WTC11 (cell line): ENCODE data around the gene CCNB1. TPM values are rescaled to one million over a fixed set of nuclear protein-coding genes. Genes with fewer than 3 reads are reported as not detected.

Experiments
- AFF4 ChIP-seq: sonication (generic); formaldehyde crosslinking; IDR thresholded peaks from 2 replicates; pipeline ENCODE4 v1.8.1; 2023; ENCODE audit warnings: mild to moderate bottlenecking, missing genetic modification reagents, borderline replicate concordance
- ATF2 ChIP-seq: sonication (generic); formaldehyde crosslinking; IDR thresholded peaks from 2 replicates; pipeline ENCODE4 v1.8.1; 2022; ENCODE audit warnings: low read depth, missing genetic modification reagents, borderline replicate concordance
- ATF3 ChIP-seq: sonication (generic); formaldehyde crosslinking; conservative IDR thresholded peaks from 2 replicates; pipeline ENCODE4 v1.8.1; 2022; ENCODE audit warnings: mild to moderate bottlenecking, missing genetic modification reagents
- CBFB ChIP-seq: sonication (generic); formaldehyde crosslinking; IDR thresholded peaks from 2 replicates; pipeline ENCODE4 v1.8.1; 2022; ENCODE audit warnings: mild to moderate bottlenecking, low read depth, missing genetic modification reagents
- CTCF ChIP-seq: fragments of 200-600 bp; IDR thresholded peaks from 2 replicates; pipeline ENCODE4 v1.8.0; 2022; ENCODE audit warnings: antibody characterized with exemption
- E2F4 ChIP-seq: sonication (generic); formaldehyde crosslinking; IDR thresholded peaks from 2 replicates; pipeline ENCODE4 v1.8.1; 2022; ENCODE audit warnings: low read depth, mild to moderate bottlenecking, moderate library complexity, missing genetic modification reagents, borderline replicate concordance
- GRHL2 ChIP-seq: fragments of 250-450 bp; sonication (Bioruptor Pico); IDR thresholded peaks from 2 replicates; pipeline ENCODE4 v1.8.0; 2022; ENCODE audit warnings: mild to moderate bottlenecking, moderate library complexity; ENCODE audit not compliant: insufficient replicate concordance, severe bottlenecking
- IRF2 ChIP-seq: sonication (generic); formaldehyde crosslinking; IDR thresholded peaks from 2 replicates; pipeline ENCODE4 v1.8.0; 2022; ENCODE audit warnings: low read depth, missing genetic modification reagents, borderline replicate concordance
- KAT7 ChIP-seq: sonication (generic); formaldehyde crosslinking; IDR thresholded peaks from 2 replicates; pipeline ENCODE4 v1.8.1; 2023; ENCODE audit warnings: missing genetic modification reagents, mild to moderate bottlenecking, borderline replicate concordance
- MLX ChIP-seq: sonication (generic); formaldehyde crosslinking; IDR thresholded peaks from 2 replicates; pipeline ENCODE4 v1.8.1; 2023; ENCODE audit warnings: mild to moderate bottlenecking, missing genetic modification reagents, moderate library complexity
- NFATC4 ChIP-seq: fragments of 250-450 bp; sonication (Bioruptor Pico); IDR thresholded peaks from 2 replicates; pipeline ENCODE4 v1.9.0; 2021; ENCODE audit warnings: mild to moderate bottlenecking
- NR1H2 ChIP-seq: sonication (generic); formaldehyde crosslinking; IDR thresholded peaks from 2 replicates; pipeline ENCODE4 v1.9.0; 2021; ENCODE audit warnings: mild to moderate bottlenecking, moderate library complexity, missing genetic modification reagents
- OVOL2 ChIP-seq: fragments of 250-450 bp; sonication (Bioruptor Pico); IDR thresholded peaks from 2 replicates; pipeline ENCODE4 v1.9.0; 2021; ENCODE audit warnings: mild to moderate bottlenecking, borderline replicate concordance
- USF2 ChIP-seq: sonication (generic); formaldehyde crosslinking; IDR thresholded peaks from 2 replicates; pipeline ENCODE4 v1.8.1; 2023; ENCODE audit warnings: mild to moderate bottlenecking, missing genetic modification reagents, moderate library complexity
- total RNA-seq: library from RNA; stranded (reverse); gene quantifications from 3 replicates; pipeline ENCODE4 v1.2.3, GENCODE V29; 2021
- TF ChIP-seq, protein P1 (sequence below): fragments of 250-450 bp; sonication (Bioruptor Pico); IDR thresholded peaks from 2 replicates; pipeline ENCODE4 v1.9.0; 2021; ENCODE audit warnings: mild to moderate bottlenecking, borderline replicate concordance
- TF ChIP-seq, protein P2 (sequence below): sonication (generic); formaldehyde crosslinking; IDR thresholded peaks from 2 replicates; pipeline ENCODE4 v1.8.1; 2023; ENCODE audit warnings: mild to moderate bottlenecking, missing genetic modification reagents
- TF ChIP-seq, protein P3 (sequence below): sonication (generic); formaldehyde crosslinking; IDR thresholded peaks from 2 replicates; pipeline ENCODE4 v1.8.0; 2022; ENCODE audit warnings: mild to moderate bottlenecking, missing genetic modification reagents

Gene CCNB1
- total RNA-seq, 1 experiment from 2014 or later: 312 TPM

- TF ChIP-seq, protein P1, sequence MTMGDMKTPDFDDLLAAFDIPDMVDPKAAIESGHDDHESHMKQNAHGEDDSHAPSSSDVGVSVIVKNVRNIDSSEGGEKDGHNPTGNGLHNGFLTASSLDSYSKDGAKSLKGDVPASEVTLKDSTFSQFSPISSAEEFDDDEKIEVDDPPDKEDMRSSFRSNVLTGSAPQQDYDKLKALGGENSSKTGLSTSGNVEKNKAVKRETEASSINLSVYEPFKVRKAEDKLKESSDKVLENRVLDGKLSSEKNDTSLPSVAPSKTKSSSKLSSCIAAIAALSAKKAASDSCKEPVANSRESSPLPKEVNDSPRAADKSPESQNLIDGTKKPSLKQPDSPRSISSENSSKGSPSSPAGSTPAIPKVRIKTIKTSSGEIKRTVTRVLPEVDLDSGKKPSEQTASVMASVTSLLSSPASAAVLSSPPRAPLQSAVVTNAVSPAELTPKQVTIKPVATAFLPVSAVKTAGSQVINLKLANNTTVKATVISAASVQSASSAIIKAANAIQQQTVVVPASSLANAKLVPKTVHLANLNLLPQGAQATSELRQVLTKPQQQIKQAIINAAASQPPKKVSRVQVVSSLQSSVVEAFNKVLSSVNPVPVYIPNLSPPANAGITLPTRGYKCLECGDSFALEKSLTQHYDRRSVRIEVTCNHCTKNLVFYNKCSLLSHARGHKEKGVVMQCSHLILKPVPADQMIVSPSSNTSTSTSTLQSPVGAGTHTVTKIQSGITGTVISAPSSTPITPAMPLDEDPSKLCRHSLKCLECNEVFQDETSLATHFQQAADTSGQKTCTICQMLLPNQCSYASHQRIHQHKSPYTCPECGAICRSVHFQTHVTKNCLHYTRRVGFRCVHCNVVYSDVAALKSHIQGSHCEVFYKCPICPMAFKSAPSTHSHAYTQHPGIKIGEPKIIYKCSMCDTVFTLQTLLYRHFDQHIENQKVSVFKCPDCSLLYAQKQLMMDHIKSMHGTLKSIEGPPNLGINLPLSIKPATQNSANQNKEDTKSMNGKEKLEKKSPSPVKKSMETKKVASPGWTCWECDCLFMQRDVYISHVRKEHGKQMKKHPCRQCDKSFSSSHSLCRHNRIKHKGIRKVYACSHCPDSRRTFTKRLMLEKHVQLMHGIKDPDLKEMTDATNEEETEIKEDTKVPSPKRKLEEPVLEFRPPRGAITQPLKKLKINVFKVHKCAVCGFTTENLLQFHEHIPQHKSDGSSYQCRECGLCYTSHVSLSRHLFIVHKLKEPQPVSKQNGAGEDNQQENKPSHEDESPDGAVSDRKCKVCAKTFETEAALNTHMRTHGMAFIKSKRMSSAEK (CRISPR knock-in tag): no peak
- TF ChIP-seq MLX (CRISPR knock-in tag) (peak; percentile 84; the same call in 1 of the 2 replicates), NR1H2 (CRISPR knock-in tag) (no peak), USF2 (CRISPR knock-in tag) (no peak), NFATC4 (CRISPR knock-in tag) (peak; percentile 40; the same call in 1 of the 2 replicates), ATF3 (no peak), E2F4 (CRISPR knock-in tag) (no peak), CTCF (no peak), CBFB (no peak), ATF2 (CRISPR knock-in tag) (no peak), OVOL2 (CRISPR knock-in tag) (no peak), AFF4 (CRISPR knock-in tag) (no peak), GRHL2 (CRISPR knock-in tag) (no peak), IRF2 (CRISPR knock-in tag) (no peak; the same call in 1 of the 2 replicates), KAT7 (CRISPR knock-in tag) (no peak)
- TF ChIP-seq, protein P2, sequence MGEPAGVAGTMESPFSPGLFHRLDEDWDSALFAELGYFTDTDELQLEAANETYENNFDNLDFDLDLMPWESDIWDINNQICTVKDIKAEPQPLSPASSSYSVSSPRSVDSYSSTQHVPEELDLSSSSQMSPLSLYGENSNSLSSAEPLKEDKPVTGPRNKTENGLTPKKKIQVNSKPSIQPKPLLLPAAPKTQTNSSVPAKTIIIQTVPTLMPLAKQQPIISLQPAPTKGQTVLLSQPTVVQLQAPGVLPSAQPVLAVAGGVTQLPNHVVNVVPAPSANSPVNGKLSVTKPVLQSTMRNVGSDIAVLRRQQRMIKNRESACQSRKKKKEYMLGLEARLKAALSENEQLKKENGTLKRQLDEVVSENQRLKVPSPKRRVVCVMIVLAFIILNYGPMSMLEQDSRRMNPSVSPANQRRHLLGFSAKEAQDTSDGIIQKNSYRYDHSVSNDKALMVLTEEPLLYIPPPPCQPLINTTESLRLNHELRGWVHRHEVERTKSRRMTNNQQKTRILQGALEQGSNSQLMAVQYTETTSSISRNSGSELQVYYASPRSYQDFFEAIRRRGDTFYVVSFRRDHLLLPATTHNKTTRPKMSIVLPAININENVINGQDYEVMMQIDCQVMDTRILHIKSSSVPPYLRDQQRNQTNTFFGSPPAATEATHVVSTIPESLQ (CRISPR knock-in tag): no peak
- TF ChIP-seq, protein P3, sequence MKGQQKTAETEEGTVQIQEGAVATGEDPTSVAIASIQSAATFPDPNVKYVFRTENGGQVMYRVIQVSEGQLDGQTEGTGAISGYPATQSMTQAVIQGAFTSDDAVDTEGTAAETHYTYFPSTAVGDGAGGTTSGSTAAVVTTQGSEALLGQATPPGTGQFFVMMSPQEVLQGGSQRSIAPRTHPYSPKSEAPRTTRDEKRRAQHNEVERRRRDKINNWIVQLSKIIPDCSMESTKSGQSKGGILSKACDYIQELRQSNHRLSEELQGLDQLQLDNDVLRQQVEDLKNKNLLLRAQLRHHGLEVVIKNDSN (CRISPR knock-in tag): peak; percentile 49; the same call in 1 of the 2 replicates
Observed at GRCh38 chr5:69217548-69218526, 50.9 kb downstream of the CCNB1 start (continued).
